Measurements from ENCODE around the gene ARID3A. TPM values are rescaled to one million over a fixed set of nuclear protein-coding genes. Genes with fewer than 3 reads are reported as not detected.

The ARID3A gene
- total and polyA plus RNA-seq, 2 of the 8 experiments (the other 6 are each of a cell fraction or from before 2014, with no cell fraction given), result 40.5 to 77.4 TPM

DNA sequence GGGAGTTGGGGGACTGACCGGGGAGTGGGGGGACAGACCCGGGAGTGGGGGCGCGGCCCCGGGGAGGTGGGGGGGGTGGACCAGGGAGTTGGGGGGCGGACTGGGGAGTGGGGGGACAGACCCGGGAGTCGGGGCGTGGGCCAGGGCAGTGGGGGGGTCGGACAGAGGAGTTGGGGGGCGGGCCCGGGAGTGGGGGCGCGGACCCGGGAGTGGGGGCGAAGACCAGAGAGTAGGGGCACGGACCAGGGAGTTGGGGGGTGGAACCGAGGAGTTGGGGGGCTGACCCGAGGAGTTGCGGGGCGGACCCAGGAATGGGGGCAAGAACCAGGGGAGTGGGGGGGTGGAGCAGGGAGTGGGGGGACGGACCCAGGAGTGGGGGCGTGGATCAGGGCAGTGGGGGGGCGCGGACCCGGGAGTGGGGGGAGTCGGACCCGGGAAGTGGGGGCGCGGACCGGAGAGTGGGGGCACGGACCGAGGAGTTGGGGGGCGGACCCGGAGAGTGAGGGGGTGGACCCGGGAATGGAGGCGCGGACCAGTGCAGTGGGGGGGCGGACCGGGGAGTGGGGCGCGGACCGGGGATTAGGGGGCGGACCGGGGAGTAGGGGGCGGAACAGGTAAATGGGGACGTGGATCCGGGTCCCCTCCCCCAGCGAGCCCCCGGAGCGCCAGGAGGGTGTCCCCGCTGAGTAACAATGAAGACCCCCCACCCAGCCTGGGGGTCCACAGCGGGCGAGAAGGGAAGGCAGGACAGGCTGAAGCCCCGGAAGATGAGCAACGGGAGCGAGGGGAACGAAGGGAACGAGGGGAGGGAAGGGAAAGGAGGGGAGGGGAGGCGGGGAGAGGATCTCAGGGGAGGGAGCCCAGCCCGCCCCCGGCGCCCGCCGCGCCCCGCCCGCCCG is 13.4 kb upstream of the ARID3A start:
- Histone ChIP-seq H3K27me3 (replicated peaks in 1 of 4; ENCODE audit: control insufficient read depth in 3 of 4, extremely low read depth in 1 of 4, insufficient read depth in 3 of 4, low read length in 3 of 4) (peaks cover 2 to 6% (median 3%) of the 10 kb centered on the region in 4 experiments; a peak in 6 of 7 replicates), H3K23me2 (ENCODE audit: low read depth, low read length) (peaks cover 7% of the 10 kb centered on the region; the same call in 1 of the 2 replicates), H3K4me2 (ENCODE audit: insufficient read depth in 1 of 2, low read depth in 2 of 2, low read length in 2 of 2) (peak overlapping the region; percentile 49 to 71), H2AK5ac (ENCODE audit: low read depth, low read length) (no peak overlapping the region), H4K8ac (ENCODE audit: extremely low read depth, insufficient read depth, low read length) (no peak overlapping the region), H3K9ac (replicated peaks in 1 of 4; ENCODE audit: extremely low read depth in 1 of 4, low read depth in 3 of 4, low read length in 3 of 4) (no peak overlapping the region), H2BK15ac (ENCODE audit: low read length) (no peak overlapping the region), H3K18ac (ENCODE audit: extremely low read depth, low read length) (no peak overlapping the region; the same call in 1 of the 2 replicates), H4K5ac (ENCODE audit: insufficient read length, low read depth, low read length) (peak overlapping the region; percentile 72), H3K36me3 (ENCODE audit: control insufficient read depth in 2 of 4, insufficient read depth in 4 of 4, low read length in 3 of 4) (peaks cover 0 to 3% (median 0%) of the 10 kb centered on the region in 4 experiments; a peak in 1 of 8 replicates), H3K56ac (replicated peaks; ENCODE audit: insufficient read length, low read depth, low read length) (no peak overlapping the region), H3K27ac (ENCODE audit: low read depth, low read length) (no peak overlapping the region), H3K9me3 (ENCODE audit: insufficient read depth in 2 of 2, low read depth in 1 of 2, low read length in 1 of 2) (no peaks in the 10 kb centered on the region), H2AFZ (ENCODE audit: low read length) (no peak overlapping the region), H2BK120ac (replicated peaks; ENCODE audit: low read depth, low read length) (no peak overlapping the region), H2BK12ac (ENCODE audit: low read depth, low read length) (no peak overlapping the region), H3K4me1 (replicated peaks in 1 of 4; ENCODE audit: control insufficient read depth in 3 of 4, insufficient read depth in 4 of 4, low read length in 3 of 4) (peaks cover 0 to 7% (median 3%) of the 10 kb centered on the region in 4 experiments; a peak in 3 of 7 replicates), H3K4me3 (ENCODE audit: extremely low read depth in 1 of 4, insufficient read depth in 2 of 4, low read depth in 3 of 4, low read length in 4 of 4) (peak overlapping the region; percentile 68 to 95 (median 73)), H3K14ac (ENCODE audit: insufficient read length) (no peak overlapping the region), H3K23ac (ENCODE audit: insufficient read length) (no peak overlapping the region), H3K79me1 (ENCODE audit: low read depth, low read length) (peaks cover 7% of the 10 kb centered on the region), H3K4ac (replicated peaks; ENCODE audit: insufficient read length, low read depth, low read length) (no peak overlapping the region), H4K91ac (replicated peaks; ENCODE audit: insufficient read length, low read length) (no peak overlapping the region), H3K79me2 (ENCODE audit: control insufficient read depth in 1 of 2, insufficient read depth in 2 of 2, low read length in 2 of 2) (peaks cover 0 to 26% of the 10 kb centered on the region in 2 experiments), H2BK5ac (ENCODE audit: low read depth, low read length) (no peak overlapping the region), H2BK20ac (ENCODE audit: low read length) (no peak overlapping the region), H4K20me1 (replicated peaks in 1 of 2; ENCODE audit: control insufficient read depth in 1 of 2, insufficient read depth in 2 of 2, low read length in 2 of 2) (peaks cover 11 to 13% of the 10 kb centered on the region in 2 experiments)
- no peak for DNase-seq (ENCODE audit: low read depth in 1 of 2, low spot score in 2 of 2)
- WGBS, 2 experiments (ENCODE audit: extremely low coverage in 1 of 2, insufficient coverage in 1 of 2, insufficient read length in 1 of 2, insufficient replicate concordance in 2 of 2, low coverage in 1 of 2, low lambda C conversion rate in 2 of 2, missing lambda C conversion rate in 1 of 2), result 0% methylated on average over 1 of the region's 69 CpGs; no CpG with 5 or more reads in 1 of the 2 experiments
- TF ChIP-seq SIN3A (conservative IDR thresholded peaks at IDR 0.05 in 1 of 2, IDR thresholded peaks at IDR 0.05 in 1 of 2; ENCODE audit: low read depth in 1 of 2, low read length in 2 of 2) (0 out of 4 replicates have a peak, but pooled peaks of 1 of the 2 experiments have one; percentile 33), NANOG (IDR thresholded peaks at IDR 0.05; ENCODE audit: insufficient read depth, low read depth, low read length, poor library complexity, severe bottlenecking) (no peak), KDM4A (IDR thresholded peaks at IDR 0.05; ENCODE audit: low read depth, low read length, severe bottlenecking) (peak; percentile 9)
- POLR2A ChIA-PET (ENCODE audit: partially characterized antibody), result no interaction called here
- CTCF ChIA-PET (ENCODE audit: partially characterized antibody), result no interaction called here
- FAIRE-seq, result no peak
